ENCODE data around the gene FBXL19. TPM values are rescaled to one million over a fixed set of nuclear protein-coding genes. Genes with fewer than 3 reads are reported as not detected.

Gene FBXL19
- total and polyA plus RNA-seq, 2 of the 13 experiments (the other 11 are each of a cell fraction or from before 2014, with no cell fraction given) = 6.0 to 13.7 TPM

DNA sequence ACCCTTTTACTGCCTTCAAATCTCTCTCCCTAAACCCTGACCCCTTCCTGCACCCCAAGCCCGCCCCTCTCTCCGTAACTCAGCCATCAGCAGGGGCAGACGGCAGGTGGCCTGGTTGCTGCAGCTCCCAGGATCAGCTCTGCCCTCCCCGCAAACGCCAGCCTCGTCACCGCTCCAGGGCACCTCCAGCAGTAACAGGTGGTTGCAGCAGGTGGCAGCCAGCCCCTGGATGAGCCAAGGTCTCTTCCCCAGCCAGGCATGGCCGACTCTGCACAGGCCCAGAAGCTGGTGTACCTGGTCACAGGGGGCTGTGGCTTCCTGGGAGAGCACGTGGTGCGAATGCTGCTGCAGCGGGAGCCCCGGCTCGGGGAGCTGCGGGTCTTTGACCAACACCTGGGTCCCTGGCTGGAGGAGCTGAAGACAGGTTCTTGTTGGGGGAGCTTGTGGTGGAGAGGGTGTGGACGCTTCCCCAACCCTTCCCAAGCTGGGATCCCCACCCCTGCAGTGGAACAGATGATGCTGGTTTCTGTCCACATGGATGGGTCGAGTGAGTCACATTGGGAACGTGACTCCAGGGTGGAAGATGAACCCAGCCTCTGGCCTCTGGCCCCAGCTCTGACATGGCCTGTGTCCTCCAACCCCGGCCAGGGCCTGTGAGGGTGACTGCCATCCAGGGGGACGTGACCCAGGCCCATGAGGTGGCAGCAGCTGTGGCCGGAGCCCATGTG lies 62.2 kb downstream of the FBXL19 start (continued):
- TF ChIP-seq ZBTB20 (CRISPR knock-in tag; IDR thresholded peaks at IDR 0.05; ENCODE audit: borderline replicate concordance, low read depth) (peak; percentile 84; the same call in 1 of the 2 replicates), REL (CRISPR knock-in tag; conservative IDR thresholded peaks at IDR 0.05) (peak; percentile 71; the same call in 1 of the 2 replicates), ZNF746 (CRISPR knock-in tag; IDR thresholded peaks at IDR 0.05) (no peak; the same call in 1 of the 2 replicates), ARID2 (CRISPR knock-in tag; IDR thresholded peaks at IDR 0.05; ENCODE audit: borderline replicate concordance) (peak; percentile 80; the same call in 1 of the 2 replicates), ZSCAN31 (CRISPR knock-in tag; IDR thresholded peaks at IDR 0.05; ENCODE audit: low read depth) (0 out of 2 replicates have a peak, but pooled peaks have one; percentile 62), KDM5B (CRISPR knock-in tag; IDR thresholded peaks at IDR 0.05; ENCODE audit: borderline replicate concordance) (peak; percentile 73), RFXAP (CRISPR knock-in tag; IDR thresholded peaks at IDR 0.05; ENCODE audit: borderline replicate concordance) (peak; percentile 15; the same call in 1 of the 2 replicates), ZSCAN21 (CRISPR knock-in tag; IDR thresholded peaks at IDR 0.05; ENCODE audit: borderline replicate concordance) (peak; percentile 71), ATM (IDR thresholded peaks at IDR 0.05; ENCODE audit: borderline replicate concordance) (no peak), MIER3 (CRISPR knock-in tag; IDR thresholded peaks at IDR 0.05; ENCODE audit: borderline replicate concordance) (peak; percentile 51; the same call in 1 of the 2 replicates), ZMYM4 (CRISPR knock-in tag; IDR thresholded peaks at IDR 0.05) (no peak; the same call in 1 of the 2 replicates), SPEN (CRISPR knock-in tag; IDR thresholded peaks at IDR 0.05; ENCODE audit: low read depth) (peak; percentile 85), AGO2 (optimal IDR thresholded peaks at IDR 0.05; ENCODE audit: low read depth, low read length) (no peak), HNRNPH1 (optimal IDR thresholded peaks at IDR 0.05; ENCODE audit: low read depth, low read length) (no peak), ADNP (CRISPR knock-in tag; IDR thresholded peaks at IDR 0.05) (peak; percentile 61; the same call in 1 of the 2 replicates), NR1H2 (CRISPR knock-in tag; IDR thresholded peaks at IDR 0.05; ENCODE audit: borderline replicate concordance, low read depth) (no peak)
- TF ChIP-seq, protein P1, sequence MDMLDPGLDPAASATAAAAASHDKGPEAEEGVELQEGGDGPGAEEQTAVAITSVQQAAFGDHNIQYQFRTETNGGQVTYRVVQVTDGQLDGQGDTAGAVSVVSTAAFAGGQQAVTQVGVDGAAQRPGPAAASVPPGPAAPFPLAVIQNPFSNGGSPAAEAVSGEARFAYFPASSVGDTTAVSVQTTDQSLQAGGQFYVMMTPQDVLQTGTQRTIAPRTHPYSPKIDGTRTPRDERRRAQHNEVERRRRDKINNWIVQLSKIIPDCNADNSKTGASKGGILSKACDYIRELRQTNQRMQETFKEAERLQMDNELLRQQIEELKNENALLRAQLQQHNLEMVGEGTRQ (IDR thresholded peaks at IDR 0.05; ENCODE audit: low read depth, low read length) = no peak
- TF ChIP-seq, protein P1 (CRISPR knock-in tag; IDR thresholded peaks at IDR 0.05; ENCODE audit: borderline replicate concordance) = peak; percentile 82; the same call in 1 of the 2 replicates
- TF ChIP-seq, protein P2, sequence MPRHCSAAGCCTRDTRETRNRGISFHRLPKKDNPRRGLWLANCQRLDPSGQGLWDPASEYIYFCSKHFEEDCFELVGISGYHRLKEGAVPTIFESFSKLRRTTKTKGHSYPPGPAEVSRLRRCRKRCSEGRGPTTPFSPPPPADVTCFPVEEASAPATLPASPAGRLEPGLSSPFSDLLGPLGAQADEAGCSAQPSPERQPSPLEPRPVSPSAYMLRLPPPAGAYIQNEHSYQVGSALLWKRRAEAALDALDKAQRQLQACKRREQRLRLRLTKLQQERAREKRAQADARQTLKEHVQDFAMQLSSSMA (CRISPR knock-in tag; IDR thresholded peaks at IDR 0.05) = peak; percentile 95
- TF ChIP-seq, protein P3, sequence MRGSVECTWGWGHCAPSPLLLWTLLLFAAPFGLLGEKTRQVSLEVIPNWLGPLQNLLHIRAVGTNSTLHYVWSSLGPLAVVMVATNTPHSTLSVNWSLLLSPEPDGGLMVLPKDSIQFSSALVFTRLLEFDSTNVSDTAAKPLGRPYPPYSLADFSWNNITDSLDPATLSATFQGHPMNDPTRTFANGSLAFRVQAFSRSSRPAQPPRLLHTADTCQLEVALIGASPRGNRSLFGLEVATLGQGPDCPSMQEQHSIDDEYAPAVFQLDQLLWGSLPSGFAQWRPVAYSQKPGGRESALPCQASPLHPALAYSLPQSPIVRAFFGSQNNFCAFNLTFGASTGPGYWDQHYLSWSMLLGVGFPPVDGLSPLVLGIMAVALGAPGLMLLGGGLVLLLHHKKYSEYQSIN (CRISPR knock-in tag; IDR thresholded peaks at IDR 0.05; ENCODE audit: borderline replicate concordance) = no peak
- TF ChIP-seq, protein P4, sequence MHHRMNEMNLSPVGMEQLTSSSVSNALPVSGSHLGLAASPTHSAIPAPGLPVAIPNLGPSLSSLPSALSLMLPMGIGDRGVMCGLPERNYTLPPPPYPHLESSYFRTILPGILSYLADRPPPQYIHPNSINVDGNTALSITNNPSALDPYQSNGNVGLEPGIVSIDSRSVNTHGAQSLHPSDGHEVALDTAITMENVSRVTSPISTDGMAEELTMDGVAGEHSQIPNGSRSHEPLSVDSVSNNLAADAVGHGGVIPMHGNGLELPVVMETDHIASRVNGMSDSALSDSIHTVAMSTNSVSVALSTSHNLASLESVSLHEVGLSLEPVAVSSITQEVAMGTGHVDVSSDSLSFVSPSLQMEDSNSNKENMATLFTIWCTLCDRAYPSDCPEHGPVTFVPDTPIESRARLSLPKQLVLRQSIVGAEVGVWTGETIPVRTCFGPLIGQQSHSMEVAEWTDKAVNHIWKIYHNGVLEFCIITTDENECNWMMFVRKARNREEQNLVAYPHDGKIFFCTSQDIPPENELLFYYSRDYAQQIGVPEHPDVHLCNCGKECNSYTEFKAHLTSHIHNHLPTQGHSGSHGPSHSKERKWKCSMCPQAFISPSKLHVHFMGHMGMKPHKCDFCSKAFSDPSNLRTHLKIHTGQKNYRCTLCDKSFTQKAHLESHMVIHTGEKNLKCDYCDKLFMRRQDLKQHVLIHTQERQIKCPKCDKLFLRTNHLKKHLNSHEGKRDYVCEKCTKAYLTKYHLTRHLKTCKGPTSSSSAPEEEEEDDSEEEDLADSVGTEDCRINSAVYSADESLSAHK (CRISPR knock-in tag; IDR thresholded peaks at IDR 0.05; ENCODE audit: borderline replicate concordance) = no peak

Measured in HepG2 (cell line).